ENCODE results near the gene RRAS. TPM values are rescaled to one million over a fixed set of nuclear protein-coding genes. Genes with fewer than 3 reads are reported as not detected.

The RRAS gene
- total RNA-seq, 5 donors from 2014 or later (not counting 1 experiment from before 2014, with no cell fraction given): 8.5 to 15.4 (median 13.0) TPM

- Mint-ChIP-seq H3K27ac (no peak overlapping the region), H3K27me3 (no peaks in the 10 kb centered on the region), H3K4me3 (no peak overlapping the region), H3K9me3 (no peaks in the 10 kb centered on the region), H3K36me3 (peaks cover 31% of the 10 kb centered on the region), H3K4me1 (peaks cover 0 to 2% (median 2%) of the 10 kb centered on the region in 3 donors)
- no peak overlapping the region for H3K4me3 ChIP-seq (ENCODE audit: control insufficient read depth in 1 of 2, extremely low read depth in 1 of 2, low read length in 1 of 2)
- H3K36me3 ChIP-seq (ENCODE audit: control insufficient read depth in 2 of 2, extremely low read depth in 1 of 2, insufficient read depth in 1 of 2, low read length in 1 of 2): peaks cover 43 to 71% of the 10 kb centered on the region in 2 donors
- WGBS (ENCODE audit: insufficient coverage): 98% methylated on average over 78 of the region's 110 CpGs
- H3K27me3 ChIP-seq (replicated peaks in 1 of 2; ENCODE audit: control insufficient read depth in 2 of 2, extremely low read depth in 1 of 2, insufficient read depth in 2 of 2, low read length in 1 of 2): no peaks in the 10 kb centered on the region
- H3K4me1 ChIP-seq (ENCODE audit: control insufficient read depth in 1 of 2, extremely low read depth in 1 of 2, insufficient read depth in 2 of 2, low read length in 2 of 2): no peaks in the 10 kb centered on the region
- CTCF ChIA-PET: no interaction called here
- DNase-seq (no peak), ATAC-seq (replicated peaks in 1 of 4) (no peak)
- H3K27ac ChIP-seq (ENCODE audit: low read length): no peak overlapping the region
- H3K9me3 ChIP-seq: no peaks in the 10 kb centered on the region
- POLR2A ChIA-PET: no interaction called here
Observed at GRCh38 chr19:49651820-49652550, 12.0 kb upstream of the RRAS start.

- Mint-ChIP-seq H3K9me3 (no peaks in the 10 kb centered on the region), H3K4me1 (peaks cover 3 to 6% (median 4%) of the 10 kb centered on the region in 3 donors), H3K27ac (no peak overlapping the region), H3K36me3 (peaks cover 27% of the 10 kb centered on the region), H3K4me3 (no peak overlapping the region), H3K27me3 (no peaks in the 10 kb centered on the region)
- DNase-seq: no peak
- Histone ChIP-seq H3K4me3 (ENCODE audit: control insufficient read depth in 1 of 2, extremely low read depth in 1 of 2, low read length in 1 of 2) (no peak overlapping the region), H3K27me3 (replicated peaks in 1 of 2; ENCODE audit: control insufficient read depth in 2 of 2, extremely low read depth in 1 of 2, insufficient read depth in 2 of 2, low read length in 1 of 2) (no peaks in the 10 kb centered on the region), H3K9me3 (no peaks in the 10 kb centered on the region), H3K36me3 (ENCODE audit: control insufficient read depth in 2 of 2, extremely low read depth in 1 of 2, insufficient read depth in 1 of 2, low read length in 1 of 2) (peaks cover 51 to 71% of the 10 kb centered on the region in 2 donors), H3K27ac (ENCODE audit: low read length) (no peak overlapping the region), H3K4me1 (ENCODE audit: control insufficient read depth in 1 of 2, extremely low read depth in 1 of 2, insufficient read depth in 2 of 2, low read length in 2 of 2) (no peaks in the 10 kb centered on the region)
- ATAC-seq (replicated peaks in 1 of 4): no peak
- WGBS (ENCODE audit: insufficient coverage): 96% methylated on average over 41 of the region's 72 CpGs
- ChIA-PET POLR2A (no interaction called here), CTCF (interaction anchor here in 1 of 2 donors (0.6 kb wide), 1 partner anchor 146 kb away, joined by 7 read pairs; no protein-coding TSS in a partner anchor)
Observed at GRCh38 chr19:49651029-49651819, 11.3 kb upstream of the RRAS start.

- Mint-ChIP-seq H3K27me3 (no peaks in the 10 kb centered on the region), H3K27ac (no peak overlapping the region), H3K4me3 (no peak overlapping the region), H3K4me1 (peaks cover 36 to 44% (median 36%) of the 10 kb centered on the region in 3 donors), H3K9me3 (no peaks in the 10 kb centered on the region), H3K36me3 (peaks cover 18% of the 10 kb centered on the region)
- H3K4me3 ChIP-seq (ENCODE audit: control insufficient read depth in 1 of 2, extremely low read depth in 1 of 2, low read length in 1 of 2): no peak overlapping the region
- H3K4me1 ChIP-seq (ENCODE audit: control insufficient read depth in 1 of 2, extremely low read depth in 1 of 2, insufficient read depth in 2 of 2, low read length in 2 of 2): peaks cover 9 to 30% of the 10 kb centered on the region in 2 experiments
- ChIA-PET CTCF (no interaction called here), POLR2A (no interaction called here)
- WGBS (ENCODE audit: insufficient coverage): 100% methylated on average over 8 of the region's 17 CpGs
- H3K27me3 ChIP-seq (replicated peaks in 1 of 2; ENCODE audit: control insufficient read depth in 2 of 2, extremely low read depth in 1 of 2, insufficient read depth in 2 of 2, low read length in 1 of 2): no peaks in the 10 kb centered on the region
- DNase-seq (no peak), ATAC-seq (replicated peaks in 1 of 4) (no peak)
- H3K27ac ChIP-seq (ENCODE audit: low read length): no peak overlapping the region
- H3K9me3 ChIP-seq: no peaks in the 10 kb centered on the region
- H3K36me3 ChIP-seq (ENCODE audit: control insufficient read depth in 2 of 2, extremely low read depth in 1 of 2, insufficient read depth in 1 of 2, low read length in 1 of 2): peaks cover 25 to 46% of the 10 kb centered on the region in 2 donors
Observed at GRCh38 chr19:49646586-49646985, 6.6 kb upstream of the RRAS start.

- no peak overlapping the region for H3K27ac Mint-ChIP-seq
- Histone ChIP-seq H3K4me3 (ENCODE audit: control insufficient read depth in 1 of 2, extremely low read depth in 1 of 2, low read length in 1 of 2) (no peak overlapping the region), H3K27ac (ENCODE audit: low read length) (no peak overlapping the region), H3K36me3 (ENCODE audit: control insufficient read depth in 2 of 2, extremely low read depth in 1 of 2, insufficient read depth in 1 of 2, low read length in 1 of 2) (peaks cover 24 to 43% of the 10 kb centered on the region in 2 donors), H3K9me3 (no peaks in the 10 kb centered on the region), H3K4me1 (ENCODE audit: control insufficient read depth in 1 of 2, extremely low read depth in 1 of 2, insufficient read depth in 2 of 2, low read length in 2 of 2) (peaks cover 11 to 36% of the 10 kb centered on the region in 2 experiments), H3K27me3 (replicated peaks in 1 of 2; ENCODE audit: control insufficient read depth in 2 of 2, extremely low read depth in 1 of 2, insufficient read depth in 2 of 2, low read length in 1 of 2) (no peaks in the 10 kb centered on the region)
- H3K36me3 Mint-ChIP-seq: peaks cover 17% of the 10 kb centered on the region
- CTCF ChIA-PET: no interaction called here
- no peak for ATAC-seq (replicated peaks in 1 of 4)
- 90% methylated on average over 4 of the region's 13 CpGs for WGBS (ENCODE audit: insufficient coverage)
- DNase-seq: no peak
- H3K4me1 Mint-ChIP-seq: peaks cover 39 to 46% (median 42%) of the 10 kb centered on the region in 3 donors
- H3K9me3 Mint-ChIP-seq: no peaks in the 10 kb centered on the region
- POLR2A ChIA-PET: no interaction called here
- no peak overlapping the region for H3K4me3 Mint-ChIP-seq
- H3K27me3 Mint-ChIP-seq: no peaks in the 10 kb centered on the region
Observed at GRCh38 chr19:49645995-49646394, 6.1 kb upstream of the RRAS start.

- DNase-seq (no peak), ATAC-seq (replicated peaks in 1 of 4) (no peak)
- no peak overlapping the region for H3K27ac ChIP-seq (ENCODE audit: low read length)
- no peaks in the 10 kb centered on the region for H3K9me3 Mint-ChIP-seq
- WGBS (ENCODE audit: insufficient coverage): 90% methylated on average over 10 of the region's 11 CpGs
- peaks cover 43 to 50% (median 46%) of the 10 kb centered on the region in 3 donors for H3K4me1 Mint-ChIP-seq
- no peaks in the 10 kb centered on the region for H3K9me3 ChIP-seq
- POLR2A ChIA-PET: no interaction called here
- no peak overlapping the region for H3K27ac Mint-ChIP-seq
- H3K27me3 Mint-ChIP-seq: no peaks in the 10 kb centered on the region
- H3K27me3 ChIP-seq (replicated peaks in 1 of 2; ENCODE audit: control insufficient read depth in 2 of 2, extremely low read depth in 1 of 2, insufficient read depth in 2 of 2, low read length in 1 of 2): no peaks in the 10 kb centered on the region
- H3K4me3 ChIP-seq (ENCODE audit: control insufficient read depth in 1 of 2, extremely low read depth in 1 of 2, low read length in 1 of 2): no peak overlapping the region
- CTCF ChIA-PET: no interaction called here
- peaks cover 23 to 41% of the 10 kb centered on the region in 2 donors for H3K36me3 ChIP-seq (ENCODE audit: control insufficient read depth in 2 of 2, extremely low read depth in 1 of 2, insufficient read depth in 1 of 2, low read length in 1 of 2)
- peaks cover 12 to 40% of the 10 kb centered on the region in 2 experiments for H3K4me1 ChIP-seq (ENCODE audit: control insufficient read depth in 1 of 2, extremely low read depth in 1 of 2, insufficient read depth in 2 of 2, low read length in 2 of 2)
- H3K4me3 Mint-ChIP-seq: no peak overlapping the region
- H3K36me3 Mint-ChIP-seq: peaks cover 15% of the 10 kb centered on the region
Observed at GRCh38 chr19:49645592-49645991, 5.6 kb upstream of the RRAS start.

- H3K4me3 Mint-ChIP-seq: peak overlapping the region; percentile 88 to 96 (median 95)
- DNase-seq (no peak), ATAC-seq (replicated peaks in 1 of 4) (no peak)
- ChIA-PET CTCF (interaction anchor here in 1 of 2 donors (0.8 to 1.1 kb wide), 3 partner anchors 21 to 38 kb away, joined by 3 to 5 read pairs (median 4); no protein-coding TSS in a partner anchor), POLR2A (no interaction called here)
- peaks cover 15 to 25% of the 10 kb centered on the region in 2 donors for H3K36me3 ChIP-seq (ENCODE audit: control insufficient read depth in 2 of 2, extremely low read depth in 1 of 2, insufficient read depth in 1 of 2, low read length in 1 of 2)
- peaks cover 14 to 56% of the 10 kb centered on the region in 2 experiments for H3K4me1 ChIP-seq (ENCODE audit: control insufficient read depth in 1 of 2, extremely low read depth in 1 of 2, insufficient read depth in 2 of 2, low read length in 2 of 2)
- H3K36me3 Mint-ChIP-seq: peaks cover 8% of the 10 kb centered on the region
- H3K9me3 Mint-ChIP-seq: no peaks in the 10 kb centered on the region
- peak overlapping the region; percentile 48 to 93 for H3K27ac Mint-ChIP-seq
- no peaks in the 10 kb centered on the region for H3K27me3 Mint-ChIP-seq
- no peak overlapping the region for H3K27ac ChIP-seq (ENCODE audit: low read length)
- WGBS (ENCODE audit: insufficient coverage): 45% methylated on average over 2 of the region's 2 CpGs
- no peaks in the 10 kb centered on the region for H3K9me3 ChIP-seq
- peaks cover 57 to 69% (median 63%) of the 10 kb centered on the region in 3 donors for H3K4me1 Mint-ChIP-seq
- H3K4me3 ChIP-seq (ENCODE audit: control insufficient read depth in 1 of 2, extremely low read depth in 1 of 2, low read length in 1 of 2): no peak overlapping the region
- H3K27me3 ChIP-seq (replicated peaks in 1 of 2; ENCODE audit: control insufficient read depth in 2 of 2, extremely low read depth in 1 of 2, insufficient read depth in 2 of 2, low read length in 1 of 2): no peaks in the 10 kb centered on the region
Observed at GRCh38 chr19:49643466-49643865, 3.5 kb upstream of the RRAS start.

All from T-cell (primary cell).